ENCODE measurements around the gene MT1A.

Gene MT1A

GRCh38 chr16:56657555-56658326 is 19.3 kb downstream of the MT1A start, which contains the start of gene MT1F:
Gene MT1F, plus strand, starts transcription at chr16:56657959. Its CDS starts 100 bp downstream, at chr16:56658059.
- Histone ChIP-seq H3K4me1 (ENCODE audit: control insufficient read depth, low read length) (peaks cover 5% of the 10 kb centered on the region), H4K20me1 (ENCODE audit: control insufficient read depth, insufficient read depth, low read depth, low read length) (no peaks in the 10 kb centered on the region), H3K27me3 (ENCODE audit: control insufficient read depth, low read length) (peaks cover 39% of the 10 kb centered on the region), H3K27ac (ENCODE audit: low read depth, low read length) (no peak within 1 kb of the TSS), H3K79me2 (ENCODE audit: control insufficient read depth, low read length) (no peaks in the 10 kb centered on the region), H3K9me3 (ENCODE audit: control insufficient read depth, insufficient read depth, low read length) (no peaks in the 10 kb centered on the region), H3F3A (ENCODE audit: control insufficient read depth, insufficient read depth) (no peaks in the 10 kb centered on the region), H3K36me3 (ENCODE audit: control insufficient read depth, low read length) (no peaks in the 10 kb centered on the region), H3K4me2 (ENCODE audit: low read length) (peak within 1 kb of the TSS; percentile 64), H3K4me3 (ENCODE audit: low read length) (peak within 1 kb of the TSS; percentile 59), H3K9me2 (replicated peaks; ENCODE audit: control insufficient read depth, low read length) (no peaks in the 10 kb centered on the region)
- TF ChIP-seq CTCF (IDR thresholded peaks at IDR 0.05; ENCODE audit: low read depth, low read length, poor library complexity, severe bottlenecking) (no peak), EZH2phosphoT487 (IDR thresholded peaks at IDR 0.05; ENCODE audit: borderline replicate concordance, low read length) (no peak)

- Histone ChIP-seq H3K36me3 (ENCODE audit: control insufficient read depth, low read length) (no peaks in the 10 kb centered on the region), H3K27me3 (ENCODE audit: control insufficient read depth, low read length) (peaks cover 40% of the 10 kb centered on the region), H3K4me2 (ENCODE audit: low read length) (peak overlapping the region; percentile 64), H3F3A (ENCODE audit: control insufficient read depth, insufficient read depth) (no peaks in the 10 kb centered on the region), H3K27ac (ENCODE audit: low read depth, low read length) (no peak overlapping the region), H3K9me3 (ENCODE audit: control insufficient read depth, insufficient read depth, low read length) (no peaks in the 10 kb centered on the region), H3K4me3 (ENCODE audit: low read length) (peak overlapping the region; percentile 59), H3K4me1 (ENCODE audit: control insufficient read depth, low read length) (peaks cover 5% of the 10 kb centered on the region), H3K9me2 (replicated peaks; ENCODE audit: control insufficient read depth, low read length) (no peaks in the 10 kb centered on the region), H3K79me2 (ENCODE audit: control insufficient read depth, low read length) (no peaks in the 10 kb centered on the region), H4K20me1 (ENCODE audit: control insufficient read depth, insufficient read depth, low read depth, low read length) (no peaks in the 10 kb centered on the region)
- TF ChIP-seq EZH2phosphoT487 (IDR thresholded peaks at IDR 0.05; ENCODE audit: borderline replicate concordance, low read length): no peak
- no peak for TF ChIP-seq CTCF (IDR thresholded peaks at IDR 0.05; ENCODE audit: low read depth, low read length, poor library complexity, severe bottlenecking)
These were observed 19.9 kb downstream of the MT1A start for GRCh38 chr16:56658327-56658875.

- Histone ChIP-seq H3K4me3 (ENCODE audit: low read length) (no peak overlapping the region), H3K36me3 (ENCODE audit: control insufficient read depth, low read length) (no peaks in the 10 kb centered on the region), H3K9me2 (replicated peaks; ENCODE audit: control insufficient read depth, low read length) (no peaks in the 10 kb centered on the region), H3K27me3 (ENCODE audit: control insufficient read depth, low read length) (peaks cover 53% of the 10 kb centered on the region), H3K79me2 (ENCODE audit: control insufficient read depth, low read length) (no peaks in the 10 kb centered on the region), H3K4me2 (ENCODE audit: low read length) (no peak overlapping the region), H3F3A (ENCODE audit: control insufficient read depth, insufficient read depth) (no peaks in the 10 kb centered on the region), H3K27ac (ENCODE audit: low read depth, low read length) (no peak overlapping the region), H3K9me3 (ENCODE audit: control insufficient read depth, insufficient read depth, low read length) (no peaks in the 10 kb centered on the region), H3K4me1 (ENCODE audit: control insufficient read depth, low read length) (peaks cover 5% of the 10 kb centered on the region), H4K20me1 (ENCODE audit: control insufficient read depth, insufficient read depth, low read depth, low read length) (no peaks in the 10 kb centered on the region)
- no peak for TF ChIP-seq CTCF (IDR thresholded peaks at IDR 0.05; ENCODE audit: low read depth, low read length, poor library complexity, severe bottlenecking)
- no peak for TF ChIP-seq EZH2phosphoT487 (IDR thresholded peaks at IDR 0.05; ENCODE audit: borderline replicate concordance, low read length)
These were observed 24.2 kb downstream of the MT1A start for GRCh38 chr16:56662357-56663354.
